LHCN-M2 (cell line): ENCODE results near the gene SPATA33. TPM values are rescaled to one million over a fixed set of nuclear protein-coding genes. Genes with fewer than 3 reads are reported as not detected.
A peak's percentile ranks its signal among the peaks of the same experiment; 100 is the strongest.
"Not testable (repeated sequence)": the region's sequence is repeated elsewhere in the genome, so short reads cannot be mapped to it uniquely, and the experiment has no call there.

Source experiments
- DNase-seq: peaks from one replicate; pipeline ENCODE4 v3.0.0-alpha.2; 2012; ENCODE audit warnings: low read depth
- total RNA-seq: library from RNA; depleted of rRNA; stranded (reverse); fragments of >200 nt; gene quantifications from 2 replicates; pipeline ENCODE4 v1.2.3, GENCODE V29; 2014

The SPATA33 gene
- total RNA-seq, 1 experiment from 2014 or later = 10.7 TPM

DNA sequence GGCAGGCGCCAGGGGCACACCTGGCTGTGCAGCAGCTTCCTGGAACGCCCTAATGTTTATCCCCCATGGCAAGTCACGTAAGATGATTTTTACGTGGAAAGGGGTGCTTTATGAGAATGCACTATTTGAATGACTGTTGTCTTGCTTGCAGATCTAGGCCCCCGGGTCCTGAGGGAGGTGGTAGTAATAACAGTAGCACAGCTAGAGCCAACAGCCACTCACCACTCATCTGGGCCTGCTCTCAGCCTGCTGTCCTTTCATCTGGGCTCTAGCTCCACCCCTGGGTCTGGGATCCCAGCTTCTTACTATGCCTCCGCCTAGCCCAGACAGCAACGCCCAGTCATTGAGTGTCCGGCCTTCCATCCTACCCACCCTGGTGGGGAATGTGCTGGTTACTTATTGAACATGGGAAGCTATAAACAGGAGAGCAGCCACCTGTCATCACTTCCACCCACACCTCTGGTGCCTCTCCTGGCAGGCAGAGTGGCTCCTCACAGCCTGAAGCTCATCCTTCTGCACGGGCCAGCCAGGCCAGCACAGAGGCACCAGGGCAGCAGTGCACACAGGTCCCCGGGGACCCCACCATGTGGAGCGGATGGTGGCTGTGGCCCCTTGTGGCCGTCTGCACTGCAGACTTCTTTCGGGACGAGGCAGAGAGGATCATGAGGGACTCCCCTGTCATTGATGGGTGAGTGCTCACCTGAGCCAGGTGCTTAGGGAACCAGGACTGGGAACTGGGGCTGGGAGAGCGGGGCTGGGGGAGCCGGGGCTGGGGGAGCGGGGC lies 27.6 kb upstream of the SPATA33 start:
- no peak for DNase-seq

DNA sequence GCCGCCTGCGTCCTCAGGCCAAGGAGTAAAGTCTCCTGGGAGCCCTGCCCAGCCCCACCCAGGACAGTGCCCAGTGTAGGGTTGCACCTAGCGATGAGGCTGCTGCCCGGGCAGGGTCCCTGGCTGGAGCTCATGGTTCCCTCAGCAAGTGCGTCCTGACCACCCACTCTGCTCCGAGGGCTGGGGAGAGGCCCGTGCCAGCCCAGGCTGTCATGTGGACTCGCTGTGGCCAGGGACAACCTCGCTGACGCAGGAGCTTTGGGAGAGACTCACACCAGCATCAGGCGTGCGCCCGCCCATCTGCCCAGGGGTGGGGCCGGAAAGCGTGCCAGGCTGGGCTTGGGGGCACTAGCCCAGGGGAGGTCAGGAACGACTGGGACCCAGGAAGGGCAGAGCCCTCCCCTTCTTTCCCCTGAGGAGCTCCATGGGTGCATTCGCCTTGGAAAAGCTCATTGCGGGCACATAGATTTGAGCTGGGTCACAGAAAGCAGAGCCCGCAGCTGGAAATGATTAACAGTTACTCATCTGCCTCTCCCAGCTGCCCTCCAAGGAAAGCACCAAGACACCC lies 24.5 kb upstream of the SPATA33 start:
- peak; percentile 92 for DNase-seq

DNA sequence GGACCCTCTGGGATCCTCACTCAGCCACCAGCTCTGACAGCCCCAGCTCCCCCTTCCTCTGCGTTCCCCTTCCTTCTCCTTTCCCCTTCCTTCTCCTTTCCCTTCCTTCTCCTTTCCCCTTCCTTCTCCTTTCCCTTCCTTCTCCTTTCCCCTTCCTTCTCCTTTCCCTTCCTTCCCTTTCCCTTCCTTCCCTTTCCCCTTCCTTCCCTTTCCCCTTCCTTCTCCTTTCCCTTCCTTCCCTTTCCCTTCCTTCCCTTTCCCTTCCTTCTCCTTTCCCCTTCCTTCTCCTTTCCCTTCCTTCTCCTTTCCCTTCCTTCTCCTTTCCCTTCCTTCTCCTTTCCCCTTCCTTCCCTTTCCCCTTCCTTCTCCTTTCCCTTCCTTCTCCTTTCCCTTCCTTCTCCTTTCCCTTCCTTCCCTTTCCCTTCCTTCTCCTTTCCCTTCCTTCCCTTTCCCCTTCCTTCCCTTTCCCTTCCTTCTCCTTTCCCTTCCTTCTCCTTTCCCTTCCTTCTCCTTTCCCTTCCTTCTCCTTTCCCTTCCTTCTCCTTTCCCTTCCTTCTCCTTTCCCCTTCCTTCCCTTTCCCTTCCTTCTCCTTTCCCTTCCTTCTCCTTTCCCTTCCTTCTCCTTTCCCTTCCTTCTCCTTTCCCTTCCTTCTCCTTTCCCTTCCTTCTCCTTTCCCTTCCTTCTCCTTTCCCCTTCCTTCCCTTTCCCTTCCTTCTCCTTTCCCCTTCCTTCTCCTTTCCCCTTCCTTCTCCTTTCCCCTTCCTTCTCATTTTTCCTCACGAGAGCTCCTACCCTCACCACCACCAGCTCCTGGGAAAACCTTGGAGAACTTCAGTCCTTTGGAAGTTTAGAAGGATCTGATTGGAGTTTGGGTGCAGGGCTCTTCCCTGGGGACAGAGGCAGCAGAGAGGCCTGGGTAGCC lies 22.9 kb upstream of the SPATA33 start:
- not testable (repeated sequence) for DNase-seq

DNA sequence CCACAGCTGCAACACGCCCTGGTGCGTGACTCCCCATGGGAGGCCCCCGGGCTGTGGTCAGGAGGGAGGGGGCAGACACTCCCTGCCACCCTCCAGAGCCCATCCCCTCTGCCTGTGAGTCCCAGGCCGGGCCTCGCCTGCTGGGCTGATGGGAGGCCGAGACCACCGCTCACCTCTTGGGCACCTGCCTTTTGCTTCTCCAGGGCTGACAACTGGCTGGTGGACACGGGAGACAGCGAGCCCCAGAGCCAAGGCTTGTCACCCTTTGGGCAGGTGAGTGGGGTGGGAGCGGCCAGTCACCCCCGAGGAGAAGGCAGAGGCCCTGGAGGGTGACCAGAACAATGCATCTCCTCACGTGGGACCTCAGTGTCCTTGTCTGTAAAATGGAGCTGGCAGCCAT lies 21.0 kb upstream of the SPATA33 start:
- DNase-seq = no peak

DNA sequence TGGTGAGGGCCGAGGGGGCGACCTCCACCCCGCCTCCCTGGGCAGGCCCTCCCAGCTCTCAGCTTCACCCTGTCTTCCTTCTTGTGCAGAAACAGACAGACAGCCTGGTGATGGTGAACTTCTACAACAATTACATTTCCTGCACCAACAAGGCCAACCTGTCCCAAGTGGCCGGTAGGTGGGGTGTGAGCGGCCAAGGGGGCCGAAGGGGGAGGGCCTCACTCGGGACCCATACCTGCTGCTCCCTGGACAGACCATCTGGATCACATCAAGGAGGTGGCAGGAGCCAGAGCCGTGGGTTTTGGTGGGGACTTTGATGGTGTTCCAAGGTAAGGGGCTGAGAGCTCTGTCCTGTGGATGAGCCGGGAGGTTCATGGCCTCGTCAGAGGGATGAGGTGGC lies 20.3 kb upstream of the SPATA33 start:
- no peak for DNase-seq

DNA sequence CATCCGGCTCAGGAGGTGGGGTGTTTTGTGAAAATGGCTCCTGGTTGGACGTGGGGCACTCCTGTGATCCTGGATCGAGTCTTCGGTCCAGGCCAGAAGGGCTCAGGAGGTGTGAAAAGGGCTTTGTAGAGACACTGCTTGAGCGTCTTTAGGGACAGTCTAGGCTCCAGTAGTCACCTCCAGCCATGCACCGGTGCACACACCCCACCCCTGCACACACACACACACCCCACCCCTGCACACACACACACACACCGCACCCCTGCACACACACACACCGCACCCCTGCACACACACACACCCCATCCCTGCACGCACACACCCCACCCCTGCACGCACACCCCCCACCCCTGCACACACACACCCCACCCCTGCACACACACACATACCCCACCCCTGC lies 19.2 kb upstream of the SPATA33 start:
- no peak for DNase-seq

DNA sequence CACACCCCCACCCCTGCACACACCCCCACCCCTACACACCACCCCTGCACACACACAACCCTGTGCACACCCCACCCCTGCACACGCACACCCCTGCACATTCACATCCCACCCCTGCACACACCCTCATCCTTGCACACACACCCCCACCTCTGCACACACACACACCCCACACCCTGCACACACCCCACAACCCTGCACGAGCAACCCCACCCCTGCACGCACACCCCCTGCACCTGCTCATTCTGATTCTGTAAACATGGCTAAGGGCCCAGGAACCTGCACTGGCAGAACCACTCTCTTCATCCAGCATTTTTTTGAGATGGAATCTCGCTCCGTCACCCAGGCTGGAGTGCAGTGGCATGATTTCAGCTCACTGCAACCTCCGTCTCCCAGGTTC lies 18.3 kb upstream of the SPATA33 start:
- DNase-seq = no peak

DNA sequence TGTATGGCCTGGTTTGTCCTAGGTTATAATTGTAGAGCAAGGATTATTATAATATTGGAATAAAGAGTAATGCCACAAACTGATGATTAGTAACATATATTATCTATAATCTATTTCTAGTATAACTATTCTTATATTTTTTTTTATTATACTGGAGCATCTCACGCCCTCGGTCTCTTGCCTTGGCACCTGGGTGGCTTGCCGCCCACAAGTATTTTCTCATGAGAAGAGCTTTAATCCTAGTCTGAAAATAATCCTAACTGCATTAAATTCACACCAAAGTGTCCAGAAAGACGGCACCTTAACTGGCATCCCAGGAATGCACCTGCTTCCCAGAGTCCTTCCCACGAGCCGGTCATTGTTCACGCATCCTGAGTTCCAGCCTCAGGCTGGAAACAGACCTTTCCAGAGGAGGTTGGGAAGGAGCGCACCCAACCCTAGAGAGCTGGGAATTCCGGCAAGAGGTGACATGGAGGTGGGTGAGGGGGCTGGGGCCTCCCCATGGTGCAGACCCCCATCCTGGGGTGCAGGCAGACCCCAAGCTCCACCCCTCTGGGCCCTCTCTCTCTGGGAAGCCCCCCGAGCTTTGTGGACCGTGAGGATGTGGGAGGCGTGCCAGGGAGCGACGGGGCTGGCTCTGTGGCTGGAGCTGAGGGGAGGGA lies 16.0 kb upstream of the SPATA33 start:
- DNase-seq = no peak

DNA sequence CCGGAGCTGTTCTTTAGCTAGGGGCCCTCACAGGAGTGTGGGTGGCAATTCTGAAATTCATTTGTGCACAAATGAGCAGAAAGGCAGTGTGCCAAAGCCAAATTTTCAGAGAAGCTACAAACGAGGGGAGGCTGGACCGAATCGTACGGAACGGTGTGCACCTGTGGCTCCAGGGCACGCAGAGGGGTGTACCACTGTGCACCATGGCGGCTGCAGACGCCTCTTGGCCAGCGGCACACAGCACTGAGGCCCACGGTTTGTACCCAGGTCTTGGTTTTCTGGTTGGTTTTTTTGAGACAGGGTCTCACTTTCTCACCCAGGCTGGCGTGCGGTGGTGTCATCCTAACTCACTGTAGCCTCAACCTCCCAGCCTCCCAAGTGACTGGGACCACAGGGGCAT lies 15.1 kb upstream of the SPATA33 start:
- DNase-seq = no peak

DNA sequence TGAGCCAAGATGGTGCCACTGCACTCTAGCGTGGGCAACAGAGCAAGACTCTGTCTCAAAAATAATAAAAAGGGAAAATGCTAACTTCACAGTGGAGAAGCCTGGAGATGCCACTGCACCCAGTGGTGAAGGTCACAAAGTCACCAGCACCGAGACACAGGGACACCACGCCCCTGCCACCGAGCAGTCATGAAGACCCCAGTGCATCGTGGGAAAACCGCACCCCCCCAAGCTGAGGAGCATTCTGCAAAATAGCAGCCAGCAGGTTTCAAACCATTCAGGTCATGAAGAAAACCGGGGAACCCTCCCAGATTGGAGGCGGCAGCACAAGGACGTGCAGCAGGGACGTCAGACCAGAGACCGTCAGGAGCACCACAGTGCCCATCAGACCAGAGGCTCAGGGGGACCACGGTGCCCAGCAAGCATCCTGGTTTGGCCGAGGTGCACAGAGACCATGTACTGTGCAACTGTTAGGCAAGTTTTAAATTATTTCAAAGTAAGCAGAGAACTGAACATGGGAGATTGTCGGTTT lies 13.8 kb upstream of the SPATA33 start:
- no peak for DNase-seq

DNA sequence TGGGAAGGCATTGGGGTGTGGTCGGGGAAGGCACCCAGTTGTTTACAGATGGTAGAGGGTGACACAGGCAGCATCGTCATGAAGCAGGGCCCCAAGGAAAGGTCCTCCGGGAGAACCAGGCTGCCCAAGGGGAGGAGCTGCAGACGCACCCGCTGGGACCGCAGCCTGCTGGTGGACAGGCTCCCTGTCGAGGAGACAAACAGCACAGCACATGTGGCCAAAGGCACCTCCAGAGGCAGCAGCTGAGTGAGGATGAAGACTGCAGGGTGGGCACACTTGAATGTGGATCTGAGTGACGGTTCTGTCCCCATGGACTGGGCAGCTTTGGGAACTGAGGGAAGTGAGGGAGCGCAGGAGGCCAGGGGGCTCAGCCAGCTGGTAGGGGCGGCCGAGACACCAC lies 12.5 kb upstream of the SPATA33 start:
- no peak for DNase-seq

DNA sequence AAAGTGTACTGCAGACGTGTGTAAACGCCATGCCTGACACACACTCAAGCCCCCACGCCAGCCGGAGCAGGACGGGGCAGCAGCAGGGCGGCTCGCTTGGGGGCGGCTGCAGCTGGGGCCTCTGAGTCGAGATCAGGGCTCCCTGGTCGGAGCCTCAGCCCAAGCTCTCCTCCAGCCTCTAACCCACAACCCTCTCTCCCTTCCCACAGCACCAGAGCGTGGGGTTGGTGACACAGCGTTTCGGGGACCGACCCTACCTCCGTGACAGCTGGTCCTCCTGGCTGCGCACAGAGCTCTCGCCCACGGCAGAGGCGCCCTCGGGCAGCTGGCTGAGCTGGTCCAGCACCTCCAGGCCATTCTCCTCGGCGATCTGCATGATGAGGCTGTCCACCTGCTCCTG lies 11.4 kb upstream of the SPATA33 start:
- no peak for DNase-seq

DNA sequence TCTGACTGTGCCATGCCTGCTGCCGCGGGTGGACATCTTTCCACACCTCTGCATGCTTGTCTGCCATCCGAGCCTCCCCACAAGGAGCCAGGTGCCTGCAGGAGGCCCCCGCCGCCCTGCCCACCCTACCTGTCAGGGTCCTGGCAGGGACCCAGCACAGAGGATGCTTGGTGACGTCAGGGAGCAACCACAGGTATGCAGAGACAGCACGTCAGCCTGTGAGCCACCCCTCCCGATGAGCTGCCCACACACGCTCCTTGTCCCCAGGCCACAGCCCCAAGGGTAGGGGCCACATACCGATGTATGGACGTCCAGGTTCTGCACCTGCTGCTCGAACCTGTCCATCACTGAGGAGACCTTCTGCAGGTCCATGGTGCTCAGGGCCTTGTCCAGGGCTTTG lies 10.7 kb upstream of the SPATA33 start:
- no peak for DNase-seq

DNA sequence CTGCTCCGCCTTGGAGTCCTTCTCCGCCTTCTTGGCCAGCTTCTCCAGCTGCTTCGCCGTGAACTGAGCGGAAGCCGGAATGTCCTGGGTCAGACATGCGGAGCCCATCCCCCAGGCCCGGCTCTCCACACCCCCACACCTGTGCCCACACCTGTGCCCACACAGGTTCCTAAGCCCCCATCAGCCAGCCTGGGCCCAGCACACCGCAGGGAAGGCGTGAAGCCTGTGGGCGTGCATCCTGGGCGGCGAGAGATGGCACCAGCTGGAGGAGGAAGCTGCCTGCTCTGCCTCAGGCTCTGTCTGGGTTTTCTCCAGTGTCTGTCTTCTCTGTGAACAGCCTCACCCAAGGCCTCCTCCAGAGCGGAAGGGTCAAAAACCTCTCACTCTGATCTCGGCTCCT lies 6.1 kb upstream of the SPATA33 start:
- no peak for DNase-seq

DNA sequence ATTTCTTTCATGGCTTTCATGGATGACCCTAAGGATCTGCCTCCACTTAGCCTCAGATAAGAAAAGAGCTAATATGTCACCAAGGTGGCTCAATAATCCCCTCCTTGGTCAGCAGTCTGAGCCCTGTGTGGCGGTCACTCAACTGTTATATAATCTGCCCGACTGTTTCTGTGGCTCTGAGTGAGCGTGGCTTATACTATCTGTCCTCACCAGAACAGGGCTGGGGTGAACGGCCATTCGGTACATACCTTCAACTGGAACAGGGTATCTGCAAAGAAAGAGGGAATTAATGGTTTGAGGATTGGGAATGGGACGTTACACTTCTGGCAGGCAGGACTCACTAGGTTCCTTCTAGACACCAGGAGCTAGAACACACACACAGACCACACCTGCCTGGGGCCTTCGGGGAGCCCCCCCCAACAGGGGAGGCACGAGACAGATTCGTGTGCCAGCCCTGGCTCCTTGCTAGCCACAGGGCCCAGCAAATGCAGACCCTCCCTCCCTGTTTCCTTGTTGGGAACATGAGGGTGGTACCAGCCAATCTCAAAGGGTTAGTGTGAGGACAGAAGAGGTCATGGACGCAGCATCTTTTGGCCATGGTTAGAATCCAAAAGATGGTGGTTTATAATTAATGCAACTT lies 3.9 kb upstream of the SPATA33 start:
- no peak for DNase-seq

DNA sequence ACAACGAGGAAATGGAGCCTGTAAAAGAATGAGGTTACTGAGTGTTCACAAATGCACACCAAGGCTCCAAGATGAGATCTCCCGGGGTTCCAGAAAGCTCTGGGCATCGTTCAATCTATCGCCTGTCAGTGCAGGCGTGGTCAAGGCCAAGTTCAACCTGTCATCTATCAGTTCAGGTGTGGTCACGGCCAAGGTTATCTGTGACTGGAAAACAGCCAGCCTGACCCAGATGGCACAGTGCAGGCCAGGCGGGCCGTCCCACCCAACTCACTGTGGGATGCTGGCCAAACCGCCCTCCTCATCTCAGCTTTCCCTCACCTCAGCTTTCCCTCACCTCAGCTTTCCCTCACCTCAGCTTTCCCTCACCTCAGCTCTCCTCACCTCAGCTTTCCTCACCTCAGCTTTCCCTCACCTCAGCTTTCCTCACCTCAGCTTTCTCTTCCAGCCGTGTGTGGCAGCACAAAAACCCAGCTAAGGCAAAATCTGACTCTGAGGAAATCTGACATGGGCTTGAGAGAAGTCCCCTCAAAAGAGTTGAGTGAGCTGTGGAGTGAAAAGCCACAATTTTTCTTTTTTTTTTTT lies 2.5 kb upstream of the SPATA33 start:
- no peak for DNase-seq

DNA sequence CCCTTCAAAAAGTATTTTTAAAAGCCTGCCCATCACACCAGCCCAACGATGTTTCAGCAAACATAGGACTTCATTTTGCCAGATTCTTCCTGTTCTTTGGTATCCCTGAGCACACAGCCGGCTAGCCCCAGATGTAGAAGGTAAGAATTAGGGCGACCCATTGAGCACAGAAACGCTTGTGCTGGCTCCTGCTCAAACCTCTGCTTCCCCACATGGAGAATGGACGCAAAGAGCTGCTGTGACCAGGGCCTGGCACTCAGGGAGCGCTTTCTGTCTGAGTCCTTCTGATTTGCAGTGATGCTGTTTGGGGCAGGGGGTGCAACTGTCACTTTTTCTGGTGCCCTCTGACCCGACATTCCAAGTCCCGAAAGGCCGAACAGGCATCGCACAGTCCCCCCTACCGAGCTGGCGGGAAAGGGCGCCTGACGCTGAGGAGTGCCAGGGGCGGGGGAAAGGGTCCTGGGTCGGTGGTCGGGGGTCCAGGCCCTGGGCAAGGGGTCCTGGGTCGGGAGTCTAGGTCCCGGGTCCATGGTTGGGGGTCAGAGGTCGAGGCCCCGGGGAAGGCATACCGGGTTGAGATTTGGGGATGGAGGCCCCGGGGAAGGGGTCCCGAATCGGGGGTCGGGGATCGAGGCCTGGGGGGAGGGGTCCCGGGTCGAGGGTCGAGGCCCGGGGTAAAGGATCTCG lies 1.1 kb upstream of the SPATA33 start:
- no peak for DNase-seq

DNA sequence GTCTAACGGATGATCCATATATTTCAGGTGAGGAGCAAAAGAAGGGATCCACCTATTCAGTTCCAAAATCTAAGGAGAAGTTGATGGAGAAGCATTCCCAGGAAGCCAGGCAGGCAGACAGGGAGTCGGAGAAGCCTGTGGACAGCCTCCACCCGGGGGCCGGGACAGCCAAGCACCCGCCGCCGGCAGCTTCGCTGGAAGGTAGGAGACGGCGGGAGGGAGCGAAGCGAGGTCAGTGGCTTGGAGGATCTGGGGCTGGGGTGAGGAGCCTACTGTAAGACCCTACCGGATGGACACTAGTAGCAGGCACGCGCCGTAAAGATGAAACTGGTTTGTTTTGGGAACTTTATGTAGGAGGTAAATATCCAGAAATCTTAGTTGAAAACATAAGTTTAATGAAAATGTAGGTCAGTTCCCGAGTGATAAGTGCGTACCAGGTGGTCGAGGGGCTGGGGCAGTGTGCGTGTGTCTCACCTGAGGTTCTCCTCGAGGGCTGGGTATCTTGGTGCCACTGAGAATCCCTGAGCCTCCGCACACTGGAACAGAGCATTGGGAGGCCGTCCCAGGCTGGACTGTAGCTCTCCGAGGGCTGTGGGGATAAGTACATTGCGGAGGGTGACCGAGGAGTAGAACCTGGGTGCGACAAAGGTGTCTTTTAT lies 714 bp downstream of the SPATA33 start:
- DNase-seq = no peak

DNA sequence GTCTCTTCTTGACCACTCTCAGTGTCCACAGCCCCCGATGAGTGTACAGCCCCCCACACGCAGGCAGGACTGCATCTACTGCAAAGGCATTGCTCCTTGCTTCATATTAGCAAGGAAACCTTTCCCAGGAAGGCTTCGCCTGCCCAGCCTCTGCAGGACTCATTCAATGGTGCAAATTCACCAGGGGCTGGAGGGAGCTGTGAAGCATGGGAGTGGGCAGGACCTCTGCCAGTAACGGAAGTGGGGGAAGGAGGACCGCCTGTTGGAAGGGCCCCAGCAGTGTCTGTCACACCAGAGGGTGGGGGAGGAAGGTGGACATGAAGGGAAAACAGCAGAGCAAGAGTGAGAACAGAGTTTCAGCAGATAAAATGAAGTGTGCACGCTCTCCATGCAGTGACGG lies 2.5 kb downstream of the SPATA33 start:
- DNase-seq = no peak

DNA sequence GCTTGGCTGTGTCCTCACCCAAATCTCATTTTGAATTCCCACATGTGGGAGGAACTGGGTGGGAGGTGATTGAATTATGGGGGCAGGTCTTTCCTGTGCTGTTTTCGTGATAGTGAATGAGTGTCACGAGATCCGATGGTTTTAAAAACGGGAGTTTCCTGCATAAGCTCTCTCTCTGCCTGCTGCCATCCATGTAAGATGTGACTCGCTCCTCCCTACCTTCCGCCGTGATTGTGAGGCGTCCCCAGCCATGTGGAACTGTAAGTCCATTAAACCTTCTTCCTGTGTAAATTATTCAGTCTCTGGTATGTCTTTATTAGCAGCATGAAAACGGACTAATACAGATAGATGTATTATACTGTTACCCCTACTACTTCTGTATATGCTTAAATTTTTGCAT lies 3.6 kb downstream of the SPATA33 start:
- DNase-seq = no peak
